ENCODE results near the gene BRIP1. TPM values are rescaled to one million over a fixed set of nuclear protein-coding genes. Genes with fewer than 3 reads are reported as not detected.

BRIP1 gene
- total RNA-seq, 1 experiment from 2014 or later = 13.8 TPM

GRCh38 chr17:61718022-61718421 is 145.3 kb downstream of the BRIP1 start:
- Mint-ChIP-seq H3K4me1 (no peaks in the 10 kb centered on the region), H3K36me3 (peaks cover 41% of the 10 kb centered on the region), H3K4me3 (no peak overlapping the region), H3K27me3 (ENCODE audit: low read depth) (no peaks in the 10 kb centered on the region), H3K9me3 (peaks cover 33% of the 10 kb centered on the region), H3K27ac (no peak overlapping the region)
- TF ChIP-seq OVOL2 (CRISPR knock-in tag; IDR thresholded peaks at IDR 0.05; ENCODE audit: borderline replicate concordance) = no peak
- no peak for TF ChIP-seq ZNF671 (CRISPR knock-in tag; IDR thresholded peaks at IDR 0.05)
- TF ChIP-seq ZNF263 (CRISPR knock-in tag; IDR thresholded peaks at IDR 0.05; ENCODE audit: low read depth) = no peak
- no peak for TF ChIP-seq MLX (CRISPR knock-in tag; IDR thresholded peaks at IDR 0.05)
- no peak for TF ChIP-seq PRDM15 (CRISPR knock-in tag; IDR thresholded peaks at IDR 0.05)
- no peak for TF ChIP-seq AR (CRISPR knock-in tag; IDR thresholded peaks at IDR 0.05)
- no peak for TF ChIP-seq ZMAT4 (CRISPR knock-in tag; IDR thresholded peaks at IDR 0.05)
- no peak for TF ChIP-seq RELA (CRISPR knock-in tag; IDR thresholded peaks at IDR 0.05; ENCODE audit: borderline replicate concordance)
- TF ChIP-seq ATF1 (CRISPR knock-in tag; IDR thresholded peaks at IDR 0.05) = no peak
- TF ChIP-seq IRF1 (CRISPR knock-in tag; IDR thresholded peaks at IDR 0.05) = no peak
- no peak for TF ChIP-seq SP1 (CRISPR knock-in tag; conservative IDR thresholded peaks at IDR 0.05)
- no peak for TF ChIP-seq ZNF121 (CRISPR knock-in tag; IDR thresholded peaks at IDR 0.05)
- no peak for TF ChIP-seq NR2C2 (CRISPR knock-in tag; IDR thresholded peaks at IDR 0.05)
- no peak for TF ChIP-seq ZNF317 (CRISPR knock-in tag; IDR thresholded peaks at IDR 0.05; ENCODE audit: borderline replicate concordance, low read depth)
- TF ChIP-seq NR3C1 (CRISPR knock-in tag; conservative IDR thresholded peaks at IDR 0.05; ENCODE audit: low read depth) = no peak
- no peak for TF ChIP-seq CREM (CRISPR knock-in tag; IDR thresholded peaks at IDR 0.05)
- no peak for TF ChIP-seq AFF4 (CRISPR knock-in tag; IDR thresholded peaks at IDR 0.05; ENCODE audit: borderline replicate concordance)
- TF ChIP-seq NFE2L1 (CRISPR knock-in tag; IDR thresholded peaks at IDR 0.05) = no peak
- no peak for DNase-seq (ENCODE audit: low spot score)
- CTCF ChIA-PET = no interaction called here
- POLR2A ChIA-PET = no interaction called here
- no peak for ATAC-seq
